ENCODE measurements around the gene CHD9. TPM values are rescaled to one million over a fixed set of nuclear protein-coding genes. Genes with fewer than 3 reads are reported as not detected.

Gene CHD9
- total RNA-seq, 4 donors from 2014 or later, result 24.5 to 84.0 (median 48.2) TPM

DNA sequence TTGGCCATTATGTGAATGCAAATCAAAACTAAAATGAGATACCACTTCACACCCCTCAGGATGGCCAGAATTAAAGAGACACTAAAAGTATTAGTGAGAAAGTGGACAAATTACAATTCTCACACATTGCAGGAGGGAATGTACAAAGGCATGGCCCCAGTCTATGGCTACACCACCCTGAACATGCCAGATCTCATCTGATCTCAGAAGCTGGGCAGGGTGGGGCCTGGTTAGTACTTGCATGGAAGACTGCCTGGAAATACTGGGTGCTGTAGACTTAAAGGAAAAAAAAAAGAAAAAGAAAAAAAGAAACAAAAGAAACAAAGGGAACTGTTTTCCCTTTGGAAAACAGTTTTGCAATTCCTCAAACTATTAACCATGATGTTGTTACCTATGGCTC lies 282.5 kb downstream of the CHD9 start:
- ATAC-seq (no peak), DNase-seq (no peak)
- H3K27me3 ChIP-seq, result no peaks in the 10 kb centered on the region
- H3K4me3 ChIP-seq, result no peak overlapping the region
- H3K36me3 ChIP-seq, result no peaks in the 10 kb centered on the region
- H3K4me1 ChIP-seq, result no peaks in the 10 kb centered on the region
- H3K9me3 ChIP-seq, result no peaks in the 10 kb centered on the region
- H3K27ac ChIP-seq, result no peak overlapping the region
- in situ Hi-C loops (cut with MboI; ENCODE audit: low sequenced_read_pairs in 4 of 4), result no loop called here
- intact Hi-C loops (cut with DNase I; ENCODE audit: low total_unique reads), result no loop called here
- TF ChIP-seq POLR2A (IDR thresholded peaks at IDR 0.05), result no peak
- TF ChIP-seq, protein P1, sequence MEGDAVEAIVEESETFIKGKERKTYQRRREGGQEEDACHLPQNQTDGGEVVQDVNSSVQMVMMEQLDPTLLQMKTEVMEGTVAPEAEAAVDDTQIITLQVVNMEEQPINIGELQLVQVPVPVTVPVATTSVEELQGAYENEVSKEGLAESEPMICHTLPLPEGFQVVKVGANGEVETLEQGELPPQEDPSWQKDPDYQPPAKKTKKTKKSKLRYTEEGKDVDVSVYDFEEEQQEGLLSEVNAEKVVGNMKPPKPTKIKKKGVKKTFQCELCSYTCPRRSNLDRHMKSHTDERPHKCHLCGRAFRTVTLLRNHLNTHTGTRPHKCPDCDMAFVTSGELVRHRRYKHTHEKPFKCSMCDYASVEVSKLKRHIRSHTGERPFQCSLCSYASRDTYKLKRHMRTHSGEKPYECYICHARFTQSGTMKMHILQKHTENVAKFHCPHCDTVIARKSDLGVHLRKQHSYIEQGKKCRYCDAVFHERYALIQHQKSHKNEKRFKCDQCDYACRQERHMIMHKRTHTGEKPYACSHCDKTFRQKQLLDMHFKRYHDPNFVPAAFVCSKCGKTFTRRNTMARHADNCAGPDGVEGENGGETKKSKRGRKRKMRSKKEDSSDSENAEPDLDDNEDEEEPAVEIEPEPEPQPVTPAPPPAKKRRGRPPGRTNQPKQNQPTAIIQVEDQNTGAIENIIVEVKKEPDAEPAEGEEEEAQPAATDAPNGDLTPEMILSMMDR (IDR thresholded peaks at IDR 0.05 in 4 of 5, conservative IDR thresholded peaks at IDR 0.05 in 1 of 5), result no peak

DNA sequence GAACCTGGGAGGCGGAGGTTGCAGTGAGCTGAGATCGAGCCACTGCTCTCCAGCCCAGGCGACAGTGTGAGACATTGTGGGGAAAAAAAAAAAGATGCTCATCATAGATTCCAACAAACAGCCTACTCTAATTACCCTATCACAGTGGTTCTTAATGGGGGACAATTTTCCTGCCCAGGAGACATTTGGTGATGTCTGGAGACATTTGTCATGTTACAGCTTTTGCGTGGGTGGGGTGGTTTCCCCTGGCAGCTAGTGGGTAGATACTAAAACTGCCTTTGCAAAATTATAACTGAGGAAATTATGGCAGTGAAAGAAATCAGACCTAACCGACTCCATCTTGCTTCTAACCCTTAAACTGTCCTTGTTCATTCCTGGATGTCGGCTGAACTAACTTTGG lies 287.0 kb downstream of the CHD9 start:
- intact Hi-C loops (cut with DNase I; ENCODE audit: low total_unique reads) (no loop called here), in situ Hi-C loops (cut with MboI; ENCODE audit: low sequenced_read_pairs in 4 of 4) (no loop called here)
- Histone ChIP-seq H3K9me3 (no peaks in the 10 kb centered on the region), H3K4me1 (no peaks in the 10 kb centered on the region), H3K27ac (no peak overlapping the region), H3K36me3 (no peaks in the 10 kb centered on the region), H3K27me3 (no peaks in the 10 kb centered on the region), H3K4me3 (no peak overlapping the region)
- DNase-seq (no peak), ATAC-seq (no peak)
- no peak for TF ChIP-seq POLR2A (IDR thresholded peaks at IDR 0.05)
- TF ChIP-seq, protein P1 (IDR thresholded peaks at IDR 0.05 in 4 of 5, conservative IDR thresholded peaks at IDR 0.05 in 1 of 5), result no peak

DNA sequence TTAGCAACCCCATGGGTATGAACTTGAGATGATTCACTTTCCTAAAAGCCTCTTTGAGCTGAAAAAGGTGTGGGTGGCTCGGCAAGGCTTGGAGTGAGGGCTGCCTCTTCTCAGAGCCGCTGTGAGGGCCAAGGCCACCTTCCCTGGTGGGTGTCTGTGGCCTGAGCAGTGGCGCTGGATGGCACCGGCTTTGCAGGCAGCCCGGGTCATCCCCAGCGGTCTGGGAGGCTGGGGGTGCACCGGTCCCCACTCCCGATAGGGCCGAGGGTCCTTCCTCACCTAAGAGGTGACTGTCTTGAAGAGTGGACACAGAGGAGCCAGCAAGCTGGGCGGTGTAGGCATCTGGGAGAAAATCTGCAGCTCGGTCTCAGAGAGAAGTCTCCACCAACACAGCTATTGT lies 300.3 kb downstream of the CHD9 start:
- intact Hi-C loops (cut with DNase I; ENCODE audit: low total_unique reads) (no loop called here), in situ Hi-C loops (cut with MboI; ENCODE audit: low sequenced_read_pairs in 4 of 4) (no loop called here)
- no peaks in the 10 kb centered on the region for H3K36me3 ChIP-seq
- H3K27ac ChIP-seq, result no peak overlapping the region
- H3K4me3 ChIP-seq, result no peak overlapping the region
- no peaks in the 10 kb centered on the region for H3K4me1 ChIP-seq
- DNase-seq, result no peak
- no peaks in the 10 kb centered on the region for H3K27me3 ChIP-seq
- TF ChIP-seq, protein P1 (IDR thresholded peaks at IDR 0.05 in 4 of 5, conservative IDR thresholded peaks at IDR 0.05 in 1 of 5), result no peak
- TF ChIP-seq POLR2A (IDR thresholded peaks at IDR 0.05), result no peak
- no peaks in the 10 kb centered on the region for H3K9me3 ChIP-seq
- ATAC-seq, result no peak

DNA sequence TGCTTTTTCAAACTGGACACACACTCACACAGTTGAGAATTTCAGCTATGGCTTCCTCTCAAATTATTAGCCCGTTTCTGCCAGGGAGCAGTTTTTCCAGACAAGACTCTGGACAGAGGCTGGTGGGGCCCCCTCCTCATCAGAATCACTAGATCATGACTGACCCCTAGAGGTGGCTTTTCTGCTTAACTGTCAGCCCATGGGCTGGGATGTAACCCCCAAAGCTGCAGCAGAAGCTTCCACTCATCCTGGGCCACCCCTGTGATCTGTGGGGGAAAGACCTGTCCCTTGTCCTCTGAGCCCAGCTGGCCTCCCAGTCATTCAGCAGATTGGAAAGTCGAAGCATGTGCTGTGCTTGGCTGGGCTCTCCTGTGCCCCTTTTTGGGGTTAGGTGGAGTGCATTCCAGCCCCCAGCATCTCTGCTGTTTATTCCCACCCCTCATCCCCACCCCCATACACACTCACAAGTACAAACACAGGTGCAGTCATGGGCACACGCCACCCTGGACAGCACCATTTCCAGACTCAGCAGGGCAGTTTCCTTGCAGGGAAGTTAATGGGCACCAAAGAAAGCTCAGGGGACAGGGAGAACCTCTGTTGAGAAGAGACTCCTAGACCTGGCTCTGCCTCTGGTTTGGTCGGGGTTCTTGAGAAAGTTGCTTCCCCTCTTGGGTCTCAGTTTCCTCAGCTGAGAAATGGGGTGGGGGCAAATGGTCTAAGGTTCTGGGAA lies 301.9 kb downstream of the CHD9 start:
- intact Hi-C loops (cut with DNase I; ENCODE audit: low total_unique reads) (no loop called here), in situ Hi-C loops (cut with MboI; ENCODE audit: low sequenced_read_pairs in 4 of 4) (no loop called here)

More for the DNA sequence above, 301.9 kb downstream of the CHD9 start:
- H3K36me3 ChIP-seq, result no peaks in the 10 kb centered on the region
- no peaks in the 10 kb centered on the region for H3K9me3 ChIP-seq
- H3K27ac ChIP-seq, result no peak overlapping the region
- no peaks in the 10 kb centered on the region for H3K4me1 ChIP-seq
- no peak for TF ChIP-seq POLR2A (IDR thresholded peaks at IDR 0.05)
- TF ChIP-seq, protein P1 (IDR thresholded peaks at IDR 0.05 in 4 of 5, conservative IDR thresholded peaks at IDR 0.05 in 1 of 5), result no peak
- DNase-seq (no peak), ATAC-seq (no peak)
- no peak overlapping the region for H3K4me3 ChIP-seq
- H3K27me3 ChIP-seq, result no peaks in the 10 kb centered on the region

Data from gastrocnemius medialis (tissue), 4 donors.